NCI-H2029 treated with DMSO at 0.1 percent for 48 hours (cell line): Measurements from ENCODE around the gene CDT1.

ENCODE experiments used
- DNase-seq: peaks from one replicate; lab custom pipeline; 2025; lab: John Stamatoyannopoulos, UW

Gene CDT1

GRCh38 chr16:88838566-88838965 is 35.0 kb downstream of the CDT1 start:
- no peak for DNase-seq

GRCh38 chr16:88839026-88839529 is 35.5 kb downstream of the CDT1 start:
- DNase-seq = no peak

GRCh38 chr16:88839745-88840599 is 36.4 kb downstream of the CDT1 start:
- DNase-seq = no peak

- no peak for DNase-seq
These were observed 37.1 kb downstream of the CDT1 start for GRCh38 chr16:88840600-88841215.

- no peak for DNase-seq
These were observed 38.1 kb downstream of the CDT1 start for GRCh38 chr16:88841521-88842307.

GRCh38 chr16:88842308-88842756 is 38.7 kb downstream of the CDT1 start:
- no peak for DNase-seq

- DNase-seq = no peak
These were observed 39.2 kb downstream of the CDT1 start for GRCh38 chr16:88842806-88843205.

GRCh38 chr16:88843256-88843655 is 39.7 kb downstream of the CDT1 start:
- DNase-seq = no peak

GRCh38 chr16:88844419-88845036 is 40.9 kb downstream of the CDT1 start:
- DNase-seq = no peak

- DNase-seq = no peak
These were observed 42.5 kb downstream of the CDT1 start for GRCh38 chr16:88846088-88846487.

- DNase-seq = no peak
These were observed 44.1 kb downstream of the CDT1 start for GRCh38 chr16:88847654-88848053.

GRCh38 chr16:88848557-88848956 is 45.0 kb downstream of the CDT1 start:
- no peak for DNase-seq

- DNase-seq = no peak
These were observed 47.1 kb downstream of the CDT1 start for GRCh38 chr16:88850531-88851199.

GRCh38 chr16:88851616-88852015 is 48.0 kb downstream of the CDT1 start:
- DNase-seq = no peak

- DNase-seq = no peak
These were observed 49.8 kb downstream of the CDT1 start for GRCh38 chr16:88853325-88853941.

GRCh38 chr16:88854306-88855111 is 50.9 kb downstream of the CDT1 start:
- DNase-seq = no peak

- DNase-seq = no peak
These were observed 51.6 kb downstream of the CDT1 start for GRCh38 chr16:88855176-88855575.

- DNase-seq = no peak
These were observed 52.1 kb downstream of the CDT1 start for GRCh38 chr16:88855736-88856121.

- DNase-seq = no peak
These were observed 52.7 kb downstream of the CDT1 start for GRCh38 chr16:88856122-88856827.
